H1 (cell line): ENCODE measurements around the gene DHH. TPM values are rescaled to one million over a fixed set of nuclear protein-coding genes. Genes with fewer than 3 reads are reported as not detected.

Source experiments
- CTCF ChIA-PET: fragments of 300-600 bp; sonication (Branson Sonifier 250); formaldehyde crosslinking; loops from one replicate; lab custom pipeline; 2021; ENCODE audit not compliant: partially characterized antibody; lab: Charles Lee
- POLR2A ChIA-PET: fragments of 300-600 bp; sonication (Branson Sonifier 250); formaldehyde crosslinking; loops from one replicate; lab custom pipeline; 2021; ENCODE audit warnings: inconsistent platforms; ENCODE audit not compliant: partially characterized antibody; lab: Charles Lee
- DNase-seq, 2 experiments: peaks; one replicate each; pipeline versions ENCODE4 v3.0.0 to v3.0.0-alpha.2; 2010 to 2022; ENCODE audit warnings: low spot score in 2 of 2, low read depth in 1 of 2, mixed read lengths in 1 of 2
- FAIRE-seq: peaks from 2 replicates; lab custom pipeline; 2011; peaks lifted over from hg19 to GRCh38; lab: Jason Lieb, UNC
- H2AFZ ChIP-seq: 2 replicates; pipeline ENCODE4 v1.8.1; 2012; ENCODE audit warnings: low read length, inconsistent platforms
- H2AK5ac ChIP-seq: 2 replicates; pipeline ENCODE4 v1.6.1; 2013; ENCODE audit warnings: low read depth, low read length
- H2BK120ac ChIP-seq: replicated peaks from 2 replicates; pipeline ENCODE3; 2013; ENCODE audit warnings: low read depth, low read length, inconsistent platforms
- H2BK12ac ChIP-seq: 2 replicates; pipeline ENCODE4 v1.6.1; 2013; ENCODE audit warnings: low read depth, low read length
- H2BK15ac ChIP-seq: 2 replicates; pipeline ENCODE4 v1.6.1; 2013; ENCODE audit warnings: low read length
- H2BK20ac ChIP-seq: 2 replicates; pipeline ENCODE4 v1.6.1; 2013; ENCODE audit warnings: low read length
- H2BK5ac ChIP-seq: 2 replicates; pipeline ENCODE4 v1.6.1; 2013; ENCODE audit warnings: low read depth, low read length
- H3K14ac ChIP-seq: 2 replicates; pipeline ENCODE4 v1.6.1; 2013; ENCODE audit warnings: inconsistent platforms; ENCODE audit not compliant: insufficient read length
- H3K18ac ChIP-seq: 2 replicates; pipeline ENCODE4 v1.6.1; 2013; ENCODE audit warnings: low read length; ENCODE audit errors: extremely low read depth
- H3K23ac ChIP-seq: 2 replicates; pipeline ENCODE4 v1.6.1; 2013; ENCODE audit warnings: inconsistent platforms; ENCODE audit not compliant: insufficient read length
- H3K23me2 ChIP-seq: 2 replicates; pipeline ENCODE4 v1.6.1; 2013; ENCODE audit warnings: low read depth, low read length
- H3K27ac ChIP-seq: 2 replicates; pipeline ENCODE4 v1.6.1; 2011; ENCODE audit warnings: low read depth, low read length, inconsistent platforms
- H3K27me3 ChIP-seq, 4 experiments: replicated peaks in 1 of 4; 1 replicate in 1 of 4; 2 replicates in 3 of 4; pipeline versions ENCODE4 v1.6.1 to v1.8.1; 2011 to 2013; ENCODE audit warnings: low read length in 3 of 4, mild to moderate bottlenecking in 3 of 4, inconsistent platforms in 2 of 4, mixed read lengths in 2 of 4, moderate library complexity in 1 of 4; ENCODE audit not compliant: control insufficient read depth in 3 of 4, insufficient read depth in 3 of 4; ENCODE audit errors: extremely low read depth in 1 of 4
- H3K36me3 ChIP-seq, 4 experiments: 2 replicates each; pipeline versions ENCODE4 v1.6.1 to v1.8.1; 2011 to 2013; ENCODE audit warnings: mild to moderate bottlenecking in 4 of 4, low read length in 3 of 4, moderate library complexity in 2 of 4, control low read depth in 1 of 4, inconsistent platforms in 1 of 4; ENCODE audit not compliant: insufficient read depth in 4 of 4, control insufficient read depth in 2 of 4
- H3K4ac ChIP-seq: replicated peaks from 2 replicates; pipeline ENCODE3; 2013; ENCODE audit warnings: low read length, low read depth, mixed read lengths, inconsistent platforms; ENCODE audit not compliant: insufficient read length
- H3K4me1 ChIP-seq, 4 experiments: replicated peaks in 1 of 4; 1 replicate in 1 of 4; 2 replicates in 3 of 4; pipeline versions ENCODE4 v1.6.1 to v1.8.1; 2011 to 2013; ENCODE audit warnings: low read length in 3 of 4, inconsistent platforms in 2 of 4, mixed read lengths in 1 of 4; ENCODE audit not compliant: insufficient read depth in 4 of 4, control insufficient read depth in 3 of 4
- H3K4me2 ChIP-seq, 2 experiments: 2 replicates each; pipeline versions ENCODE4 v1.6.1 to v1.8.1; 2011 to 2013; ENCODE audit warnings: low read depth in 2 of 2, low read length in 2 of 2, control low read depth in 1 of 2, inconsistent platforms in 1 of 2, mild to moderate bottlenecking in 1 of 2; ENCODE audit not compliant: insufficient read depth in 1 of 2
- H3K4me3 ChIP-seq, 4 experiments: fragments of 200-600, 300-600 bp in 1 of 4; sonication (generic), shearing (Covaris generic), sonication (Bioruptor Twin) in 1 of 4; 2 replicates each; pipeline versions ENCODE4 v1.5.1 to v1.8.1; 2011 to 2016; ENCODE audit warnings: low read length in 4 of 4, low read depth in 3 of 4, control low read depth in 2 of 4, inconsistent platforms in 2 of 4, mild to moderate bottlenecking in 2 of 4, mixed read lengths in 1 of 4, moderate library complexity in 1 of 4; ENCODE audit not compliant: insufficient read depth in 2 of 4; ENCODE audit errors: extremely low read depth in 1 of 4
- H3K56ac ChIP-seq: replicated peaks from 2 replicates; pipeline ENCODE3; 2013; ENCODE audit warnings: low read depth, mild to moderate bottlenecking, mixed read lengths, low read length, inconsistent platforms; ENCODE audit not compliant: insufficient read length
- H3K79me1 ChIP-seq: 2 replicates; pipeline ENCODE4 v1.6.1; 2013; ENCODE audit warnings: low read depth, low read length, control low read depth
- H3K79me2 ChIP-seq, 2 experiments: 2 replicates each; pipeline versions ENCODE4 v1.6.1 to v1.8.1; 2012 to 2013; ENCODE audit warnings: low read length in 2 of 2, mild to moderate bottlenecking in 2 of 2, inconsistent platforms in 1 of 2; ENCODE audit not compliant: insufficient read depth in 2 of 2, control insufficient read depth in 1 of 2
- H3K9ac ChIP-seq, 4 experiments: replicated peaks in 1 of 4; 1 replicate in 1 of 4; 2 replicates in 3 of 4; pipeline versions ENCODE4 v1.6.1 to v1.8.1; 2011 to 2013; ENCODE audit warnings: low read depth in 3 of 4, low read length in 3 of 4, control low read depth in 2 of 4, mild to moderate bottlenecking in 2 of 4, moderate library complexity in 2 of 4, inconsistent platforms in 1 of 4; ENCODE audit errors: extremely low read depth in 1 of 4
- H3K9me3 ChIP-seq, 2 experiments: 2 replicates each; pipeline versions ENCODE4 v1.6.1 to v1.8.1; 2012 to 2013; ENCODE audit warnings: mild to moderate bottlenecking in 2 of 2, moderate library complexity in 2 of 2, control low read depth in 1 of 2, inconsistent platforms in 1 of 2, low read depth in 1 of 2, low read length in 1 of 2, mixed read lengths in 1 of 2; ENCODE audit not compliant: insufficient read depth in 2 of 2
- H4K20me1 ChIP-seq, 2 experiments: replicated peaks in 1 of 2; 2 replicates each; pipeline versions ENCODE3 to v1.8.1; 2011 to 2013; ENCODE audit warnings: inconsistent platforms in 2 of 2, low read length in 2 of 2, mild to moderate bottlenecking in 1 of 2; ENCODE audit not compliant: insufficient read depth in 2 of 2, control insufficient read depth in 1 of 2
- H4K5ac ChIP-seq: 2 replicates; pipeline ENCODE4 v1.6.1; 2013; ENCODE audit warnings: low read length, low read depth, mixed read lengths, inconsistent platforms; ENCODE audit not compliant: insufficient read length
- H4K8ac ChIP-seq: 2 replicates; pipeline ENCODE4 v1.8.0; 2013; ENCODE audit warnings: mild to moderate bottlenecking, moderate library complexity, low read length, inconsistent platforms; ENCODE audit not compliant: insufficient read depth; ENCODE audit errors: extremely low read depth
- H4K91ac ChIP-seq: replicated peaks from 2 replicates; pipeline ENCODE3; 2013; ENCODE audit warnings: low read length, mixed read lengths, inconsistent platforms; ENCODE audit not compliant: insufficient read length
- CBX5 ChIP-seq: fragments of 300-800, 300-1000 bp; sonication (generic); IDR thresholded peaks from 2 replicates; pipeline ENCODE4 v1.7.1; 2016; ENCODE audit warnings: antibody characterized with exemption, low read length, low read depth
- CHD2 ChIP-seq: IDR thresholded peaks from 2 replicates; pipeline ENCODE4 v1.6.1; 2012; ENCODE audit warnings: low read length, improper control_type of control experiment
- CREB1 ChIP-seq: IDR thresholded peaks from 2 replicates; pipeline ENCODE4 v1.6.1; 2012; ENCODE audit warnings: inconsistent platforms
- EGR1 ChIP-seq: IDR thresholded peaks from 2 replicates; pipeline ENCODE4 v1.6.1; 2011; ENCODE audit warnings: low read depth, low read length, borderline replicate concordance
- HDAC2 ChIP-seq, 2 experiments: fragments of 300-600 bp in 1 of 2; sonication (generic) in 1 of 2; IDR thresholded peaks; 2 replicates each; pipeline ENCODE4 v1.6.1; 2011 to 2012; ENCODE audit warnings: low read depth in 2 of 2, low read length in 2 of 2, mild to moderate bottlenecking in 2 of 2, moderate library complexity in 2 of 2, borderline replicate concordance in 1 of 2, inconsistent platforms in 1 of 2
- HDAC6 ChIP-seq: IDR thresholded peaks from one replicate; pipeline ENCODE4 v1.7.1; 2012; ENCODE audit warnings: low read depth, mild to moderate bottlenecking, inconsistent platforms, low read length, moderate library complexity
- KDM4A ChIP-seq: IDR thresholded peaks from one replicate; pipeline ENCODE4 v1.7.1; 2012; ENCODE audit warnings: low read depth, mild to moderate bottlenecking, moderate library complexity, low read length, inconsistent platforms; ENCODE audit not compliant: severe bottlenecking
- KDM5A ChIP-seq: fragments of 200-600 bp; IDR thresholded peaks from 2 replicates; pipeline ENCODE4 v1.7.1; 2012; ENCODE audit warnings: mild to moderate bottlenecking, low read length, inconsistent platforms, mixed read lengths
- NRF1 ChIP-seq: IDR thresholded peaks from 2 replicates; pipeline ENCODE4 v1.6.1; 2011; ENCODE audit warnings: mild to moderate bottlenecking, low read depth, low read length, improper control_type of control experiment
- RAD21 ChIP-seq, 2 experiments: IDR thresholded peaks in 1 of 2; conservative IDR thresholded peaks in 1 of 2; 2 replicates each; pipeline ENCODE4 v1.6.1; 2011; ENCODE audit warnings: low read depth in 2 of 2, low read length in 2 of 2, improper control_type of control experiment in 1 of 2, inconsistent platforms in 1 of 2, mild to moderate bottlenecking in 1 of 2, moderate library complexity in 1 of 2
- RXRA ChIP-seq: IDR thresholded peaks from 2 replicates; pipeline ENCODE4 v1.6.1; 2011; ENCODE audit warnings: low read depth, mild to moderate bottlenecking, low read length, moderate library complexity; ENCODE audit not compliant: insufficient read depth
- WGBS, 2 experiments: shearing (Covaris generic) in 1 of 2; methylation state at CpG; one replicate each; pipeline versions ENCODE4 v1.1.6 to v1.1.7; 2013 to 2015; ENCODE audit warnings: low lambda C conversion rate in 2 of 2, mixed read lengths in 2 of 2, inconsistent platforms in 1 of 2, low coverage in 1 of 2, missing lambda C conversion rate in 1 of 2; ENCODE audit not compliant: insufficient replicate concordance in 2 of 2, insufficient coverage in 1 of 2, insufficient read length in 1 of 2; ENCODE audit errors: extremely low coverage in 1 of 2, missing lambda C conversion rate in 1 of 2; 5-methylcytosine and 5-hydroxymethylcytosine counted together
- polyA plus RNA-seq, 7 experiments: library from polyadenylated mRNA; depleted of rRNA in 3 of 7; stranded (reverse) in 5 of 7; unstranded in 2 of 7; fragments of >200 nt in 5 of 7; fragments of 200-250 nt in 2 of 7; gene quantifications; 1 replicate in 5 of 7; 2 replicates in 1 of 7; 4 replicates in 1 of 7; pipeline versions ENCODE4 v1.2.1 to v1.2.3, GENCODE V29; 2011 to 2013; ENCODE audit warnings: missing spikeins in 2 of 7, mixed read lengths in 2 of 7
- total RNA-seq: library from RNA; stranded (reverse); fragmentation: NEBNext Ultra II Directional; extraction: Animal tissue kit (Norgen Biotek cat#: 25700); gene quantifications from 2 replicates; pipeline ENCODE4 v1.2.1, GENCODE V29; 2021
- TF ChIP-seq, protein P1 (sequence below): IDR thresholded peaks from 2 replicates; pipeline ENCODE4 v1.6.1; 2012; ENCODE audit warnings: inconsistent platforms

Gene DHH
- total and polyA plus RNA-seq, 2 of the 8 experiments (the other 6 are each of a cell fraction or from before 2014, with no cell fraction given): 0.03 to 0.11 TPM

GRCh38 chr12:49046129-49046895 is 48.3 kb downstream of the DHH start:
- no peak overlapping the region for H2BK15ac ChIP-seq
- H3K9me3 ChIP-seq: no peaks in the 10 kb centered on the region
- no peak overlapping the region for H2AFZ ChIP-seq
- no peak overlapping the region for H3K14ac ChIP-seq
- H3K9ac ChIP-seq: no peak overlapping the region
- no peaks in the 10 kb centered on the region for H3K79me2 ChIP-seq
- no peak for TF ChIP-seq KDM4A
- TF ChIP-seq CHD2: no peak
- no peak for TF ChIP-seq RXRA
- TF ChIP-seq KDM5A: no peak
- TF ChIP-seq CREB1: no peak
- no peak for TF ChIP-seq RAD21 (IDR thresholded peaks at IDR 0.05 in 1 of 2, conservative IDR thresholded peaks at IDR 0.05 in 1 of 2; ENCODE audit: low read depth in 2 of 2, low read length in 2 of 2)
- TF ChIP-seq HDAC2 (IDR thresholded peaks at IDR 0.05; ENCODE audit: borderline replicate concordance in 1 of 2, low read depth in 2 of 2, low read length in 2 of 2): no peak
- TF ChIP-seq, protein P1, sequence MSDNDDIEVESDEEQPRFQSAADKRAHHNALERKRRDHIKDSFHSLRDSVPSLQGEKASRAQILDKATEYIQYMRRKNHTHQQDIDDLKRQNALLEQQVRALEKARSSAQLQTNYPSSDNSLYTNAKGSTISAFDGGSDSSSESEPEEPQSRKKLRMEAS: no peak
- no peak for TF ChIP-seq HDAC6
- no peak for TF ChIP-seq NRF1
- no peak for TF ChIP-seq CBX5
- no peak for TF ChIP-seq EGR1
- no peaks in the 10 kb centered on the region for H3K4me1 ChIP-seq
- H4K8ac ChIP-seq: no peak overlapping the region; the same call in 1 of the 2 replicates
- H2AK5ac ChIP-seq: no peak overlapping the region
- DNase-seq: no peak
- CTCF ChIA-PET: interaction anchor here (1.2 to 9.1 kb wide), 6 partner anchors 8 to 43 kb away, joined by 3 to 126 read pairs (median 29); no protein-coding TSS in a partner anchor
- H2BK12ac ChIP-seq: no peak overlapping the region
- H3K18ac ChIP-seq: no peak overlapping the region
- peaks cover 21 to 37% of the 10 kb centered on the region in 2 experiments for H4K20me1 ChIP-seq
- POLR2A ChIA-PET: interaction anchor here (2.3 to 21.2 kb wide), 3 partner anchors 9 to 59 kb away, joined by 5 to 339 read pairs (median 13); no protein-coding TSS in a partner anchor
- H3K79me1 ChIP-seq: no peaks in the 10 kb centered on the region; the same call in 1 of the 2 replicates
- no peak overlapping the region for H3K56ac ChIP-seq
- H3K23me2 ChIP-seq: no peaks in the 10 kb centered on the region
- H3K27ac ChIP-seq: no peak overlapping the region
- H3K36me3 ChIP-seq: peaks cover 55 to 87% (median 84%) of the 10 kb centered on the region in 4 experiments
- no peak overlapping the region for H2BK5ac ChIP-seq
- H3K23ac ChIP-seq: no peak overlapping the region
- no peak overlapping the region for H4K5ac ChIP-seq
- no peak overlapping the region for H2BK120ac ChIP-seq
- no peaks in the 10 kb centered on the region for H3K27me3 ChIP-seq
- no peak overlapping the region for H2BK20ac ChIP-seq
- no peak overlapping the region for H3K4me2 ChIP-seq
- no peak overlapping the region for H4K91ac ChIP-seq
- H3K4ac ChIP-seq: no peak overlapping the region
- 91% methylated on average over 12 of the region's 12 CpGs; no CpG with 5 or more reads in 1 of the 2 experiments for WGBS, 2 experiments
- no peak for FAIRE-seq
- no peak overlapping the region for H3K4me3 ChIP-seq
